ENCODE measurements around the gene EIF4EBP3. TPM values are rescaled to one million over a fixed set of nuclear protein-coding genes. Genes with fewer than 3 reads are reported as not detected.

The EIF4EBP3 gene
- total RNA-seq, 1 experiment from 2014 or later: 7.7 TPM

DNA sequence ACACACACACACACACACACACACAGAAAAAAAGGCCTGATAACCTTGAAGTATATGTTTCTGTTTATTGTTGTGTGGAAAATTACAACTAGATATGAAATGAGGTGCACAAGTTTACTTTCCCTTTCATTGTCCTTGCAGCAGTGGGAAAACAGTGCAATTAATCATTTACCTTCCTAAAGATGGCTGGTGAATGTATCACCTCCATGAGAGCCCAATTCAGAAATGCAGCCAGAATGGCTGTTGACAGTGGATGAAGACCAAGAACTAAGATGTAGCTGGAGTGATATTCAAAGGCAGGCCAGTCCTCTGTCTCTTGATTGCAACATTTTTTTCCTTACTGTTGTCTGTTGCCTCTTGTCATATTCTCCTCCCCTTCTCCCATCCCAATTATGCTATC, 49.6 kb upstream of the EIF4EBP3 start:
- no peak overlapping the region for H2BK15ac ChIP-seq (ENCODE audit: low read depth, low read length)
- Mint-ChIP-seq H3K9me3 (no peaks in the 10 kb centered on the region), H3K4me1 (no peaks in the 10 kb centered on the region), H3K27me3 (ENCODE audit: low read depth) (no peaks in the 10 kb centered on the region), H3K27ac (no peak overlapping the region), H3K4me3 (no peak overlapping the region), H3K36me3 (ENCODE audit: insufficient read depth in 1 of 3, low read depth in 3 of 3) (peaks cover 7 to 33% (median 25%) of the 10 kb centered on the region in 3 experiments; a peak in 6 of 7 replicates)
- H3K4me2 ChIP-seq (ENCODE audit: insufficient read depth, insufficient read length, low read length): no peak overlapping the region
- H2BK12ac ChIP-seq (ENCODE audit: insufficient read length, low read depth, low read length): no peak overlapping the region
- no peak overlapping the region for H2AFZ ChIP-seq (ENCODE audit: low read length)
- no peak overlapping the region for H4K8ac ChIP-seq (replicated peaks; ENCODE audit: insufficient read length, low read depth, low read length)
- no peak overlapping the region for H2BK20ac ChIP-seq (ENCODE audit: low read depth, low read length, poor library complexity, severe bottlenecking)
- H4K5ac ChIP-seq (ENCODE audit: insufficient read length, low read depth, low read length): no peak overlapping the region
- H3K4me1 ChIP-seq (ENCODE audit: insufficient read depth, low read length): no peaks in the 10 kb centered on the region
- no peak overlapping the region for H2BK120ac ChIP-seq (ENCODE audit: low read depth, low read length, poor library complexity, severe bottlenecking)
- H3K9me3 ChIP-seq (ENCODE audit: control insufficient read depth, low read depth, low read length): no peaks in the 10 kb centered on the region
- H3K14ac ChIP-seq (ENCODE audit: insufficient read depth, low read length): no peak overlapping the region
- no peak overlapping the region for H2AK5ac ChIP-seq (ENCODE audit: insufficient read length, low read length)
- no peak overlapping the region for H3K27ac ChIP-seq (ENCODE audit: insufficient read length, low read depth, low read length)
- H3T11ph ChIP-seq (ENCODE audit: low read length): no peak overlapping the region
- no peak for DNase-seq
- no peaks in the 10 kb centered on the region for H4K20me1 ChIP-seq (ENCODE audit: control insufficient read depth, insufficient read depth, insufficient read length)
- no peak overlapping the region for H3K4ac ChIP-seq (ENCODE audit: low read depth, low read length)
- H3K27me3 ChIP-seq (ENCODE audit: insufficient read depth, low read length): no peaks in the 10 kb centered on the region
- TF ChIP-seq, protein P1, sequence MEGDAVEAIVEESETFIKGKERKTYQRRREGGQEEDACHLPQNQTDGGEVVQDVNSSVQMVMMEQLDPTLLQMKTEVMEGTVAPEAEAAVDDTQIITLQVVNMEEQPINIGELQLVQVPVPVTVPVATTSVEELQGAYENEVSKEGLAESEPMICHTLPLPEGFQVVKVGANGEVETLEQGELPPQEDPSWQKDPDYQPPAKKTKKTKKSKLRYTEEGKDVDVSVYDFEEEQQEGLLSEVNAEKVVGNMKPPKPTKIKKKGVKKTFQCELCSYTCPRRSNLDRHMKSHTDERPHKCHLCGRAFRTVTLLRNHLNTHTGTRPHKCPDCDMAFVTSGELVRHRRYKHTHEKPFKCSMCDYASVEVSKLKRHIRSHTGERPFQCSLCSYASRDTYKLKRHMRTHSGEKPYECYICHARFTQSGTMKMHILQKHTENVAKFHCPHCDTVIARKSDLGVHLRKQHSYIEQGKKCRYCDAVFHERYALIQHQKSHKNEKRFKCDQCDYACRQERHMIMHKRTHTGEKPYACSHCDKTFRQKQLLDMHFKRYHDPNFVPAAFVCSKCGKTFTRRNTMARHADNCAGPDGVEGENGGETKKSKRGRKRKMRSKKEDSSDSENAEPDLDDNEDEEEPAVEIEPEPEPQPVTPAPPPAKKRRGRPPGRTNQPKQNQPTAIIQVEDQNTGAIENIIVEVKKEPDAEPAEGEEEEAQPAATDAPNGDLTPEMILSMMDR (conservative IDR thresholded peaks at IDR 0.05): no peak
- H3K23me2 ChIP-seq (ENCODE audit: insufficient read length, low read depth, low read length, poor library complexity, severe bottlenecking): no peaks in the 10 kb centered on the region
- no peak overlapping the region for H2BK5ac ChIP-seq (ENCODE audit: insufficient read length, low read length)
- no peak overlapping the region for H3K56ac ChIP-seq (ENCODE audit: insufficient read length, low read depth, low read length)
- no peaks in the 10 kb centered on the region for H3K79me1 ChIP-seq (ENCODE audit: insufficient read depth, low read depth, low read length, poor library complexity, severe bottlenecking)
- no peaks in the 10 kb centered on the region for H3K79me2 ChIP-seq (ENCODE audit: insufficient read depth, low read length)
- no peak overlapping the region for H4K91ac ChIP-seq (ENCODE audit: insufficient read length, low read depth, low read length)
- H3K18ac ChIP-seq (ENCODE audit: insufficient read length, low read depth, low read length): no peak overlapping the region
- H3K9ac ChIP-seq (ENCODE audit: extremely low read depth, insufficient read length, low read length): no peak overlapping the region
- H3K23ac ChIP-seq (ENCODE audit: insufficient read length, low read depth, low read length): no peak overlapping the region
